IMR-90 (cell line): ENCODE results near the gene DHCR24. TPM values are rescaled to one million over a fixed set of nuclear protein-coding genes. Genes with fewer than 3 reads are reported as not detected.

Experiments
- ATAC-seq: fragments of 200-7000 bp; cut with Tn5 transposase; 2 replicates; pipeline ENCODE4 v1.9.1; 2020; ENCODE audit warnings: low read depth, mild to moderate bottlenecking, moderate library complexity
- BruUV-seq: library from RNA; stranded (reverse); fragments of 400-500 nt; replicated peaks from 2 replicates; lab custom pipeline; 2021; lab: Mats Ljungman, UMichigan
- CTCF ChIA-PET: fragments of 300-600 bp; formaldehyde crosslinking; extraction: SDS; loops from one replicate; lab custom pipeline; 2021; ENCODE audit warnings: antibody characterized with exemption; lab: Yijun Ruan, JAX
- POLR2A ChIA-PET: fragments of 300-600 bp; sonication (Branson Sonifier 250); formaldehyde crosslinking; loops from one replicate; lab custom pipeline; 2022; ENCODE audit warnings: antibody characterized with exemption; ENCODE audit not compliant: unreplicated experiment; lab: Charles Lee
- DNase-seq: peaks from one replicate; pipeline ENCODE4 v3.0.0; 2013
- H2AFZ ChIP-seq: replicated peaks from 2 replicates; pipeline ENCODE3; 2013; ENCODE audit warnings: low read length, mild to moderate bottlenecking; ENCODE audit not compliant: poor library complexity
- H2AK5ac ChIP-seq: 2 replicates; pipeline ENCODE4 v1.6.1; 2013; ENCODE audit warnings: low read depth, low read length, inconsistent platforms
- H2AK9ac ChIP-seq: replicated peaks from 2 replicates; pipeline ENCODE3; 2013; ENCODE audit warnings: mild to moderate bottlenecking, low read depth, low read length, moderate library complexity; ENCODE audit not compliant: poor library complexity
- H2BK120ac ChIP-seq: 2 replicates; pipeline ENCODE4 v1.6.1; 2013; ENCODE audit warnings: low read depth, low read length, inconsistent platforms
- H2BK15ac ChIP-seq: 3 replicates; pipeline ENCODE4 v1.6.1; 2013; ENCODE audit warnings: low read depth, low read length, inconsistent platforms
- H2BK20ac ChIP-seq: 2 replicates; pipeline ENCODE4 v1.6.1; 2013; ENCODE audit warnings: low read depth, mild to moderate bottlenecking, inconsistent platforms, low read length, moderate library complexity
- H2BK5ac ChIP-seq: 2 replicates; pipeline ENCODE4 v1.6.1; 2013; ENCODE audit warnings: mild to moderate bottlenecking, low read depth, low read length, inconsistent platforms; ENCODE audit not compliant: poor library complexity, severe bottlenecking
- H3K14ac ChIP-seq: replicated peaks from 2 replicates; pipeline ENCODE4 v1.6.1; 2013; ENCODE audit warnings: low read depth, low read length, inconsistent platforms
- H3K18ac ChIP-seq: 2 replicates; pipeline ENCODE4 v1.6.1; 2013; ENCODE audit warnings: low read depth, low read length, control low read depth
- H3K23ac ChIP-seq: 2 replicates; pipeline ENCODE4 v1.6.1; 2013; ENCODE audit warnings: low read depth, low read length, inconsistent platforms
- H3K27ac ChIP-seq: 2 replicates; pipeline ENCODE4 v1.5.1; 2013; ENCODE audit warnings: mild to moderate bottlenecking, control low read depth, low read length; ENCODE audit not compliant: insufficient read depth
- H3K27me3 ChIP-seq: 2 replicates; pipeline ENCODE4 v1.6.1; 2013; ENCODE audit warnings: low read length; ENCODE audit not compliant: control insufficient read depth, insufficient read depth
- H3K36me3 ChIP-seq: 2 replicates; pipeline ENCODE4 v1.6.1; 2013; ENCODE audit warnings: low read length, mixed read lengths; ENCODE audit not compliant: control insufficient read depth, insufficient read depth
- H3K4ac ChIP-seq: 2 replicates; pipeline ENCODE4 v1.6.1; 2013; ENCODE audit warnings: low read depth, low read length, inconsistent platforms
- H3K4me1 ChIP-seq: 2 replicates; pipeline ENCODE4 v1.6.1; 2013; ENCODE audit warnings: low read length, mixed read lengths; ENCODE audit not compliant: control insufficient read depth, insufficient read depth
- H3K4me2 ChIP-seq: 2 replicates; pipeline ENCODE4 v1.6.1; 2013; ENCODE audit warnings: low read depth, mild to moderate bottlenecking, control low read depth, low read length, moderate library complexity
- H3K4me3 ChIP-seq: 2 replicates; pipeline ENCODE4 v1.5.1; 2013; ENCODE audit warnings: low read depth, mild to moderate bottlenecking, control low read depth, low read length, moderate library complexity; ENCODE audit not compliant: insufficient read depth
- H3K56ac ChIP-seq: 2 replicates; pipeline ENCODE4 v1.6.1; 2013; ENCODE audit warnings: low read length, inconsistent platforms; ENCODE audit not compliant: insufficient read depth; ENCODE audit errors: extremely low read depth
- H3K79me1 ChIP-seq, 2 experiments: 2 replicates each; pipeline ENCODE4 v1.6.1; 2013; ENCODE audit warnings: low read length in 2 of 2, inconsistent platforms in 1 of 2, low read depth in 1 of 2
- H3K9ac ChIP-seq: 2 replicates; pipeline ENCODE4 v1.6.1; 2013; ENCODE audit warnings: low read depth, low read length, control low read depth
- H3K9me1 ChIP-seq: 2 replicates; pipeline ENCODE4 v1.6.1; 2013; ENCODE audit warnings: low read length, inconsistent platforms; ENCODE audit not compliant: insufficient read depth
- H3K9me3 ChIP-seq: 2 replicates; pipeline ENCODE4 v1.6.1; 2013; ENCODE audit warnings: low read length; ENCODE audit not compliant: control insufficient read depth, insufficient read depth
- H4K20me1 ChIP-seq: 2 replicates; pipeline ENCODE4 v1.6.1; 2013; ENCODE audit warnings: low read length, inconsistent platforms; ENCODE audit not compliant: insufficient read depth
- H4K5ac ChIP-seq: 2 replicates; pipeline ENCODE4 v1.6.1; 2013; ENCODE audit warnings: mild to moderate bottlenecking, low read depth, low read length, control low read depth
- H4K8ac ChIP-seq, 2 experiments: 2 replicates each; pipeline ENCODE4 v1.6.1; 2013; ENCODE audit warnings: low read depth in 2 of 2, low read length in 2 of 2, control low read depth in 1 of 2, inconsistent platforms in 1 of 2
- H4K91ac ChIP-seq: 2 replicates; pipeline ENCODE4 v1.6.1; 2013; ENCODE audit warnings: low read depth, low read length, inconsistent platforms; ENCODE audit not compliant: insufficient read depth
- CEBPB ChIP-seq: IDR thresholded peaks from 2 replicates; pipeline ENCODE4 v1.6.1; 2012; ENCODE audit warnings: low read depth, low read length, improper control_type of control experiment
- MAFK ChIP-seq: IDR thresholded peaks from 2 replicates; pipeline ENCODE4 v1.6.1; 2012; ENCODE audit warnings: low read depth, low read length, improper control_type of control experiment
- WGBS, 2 experiments: methylation state at CpG; one replicate each; pipeline versions ENCODE4 v1.1.5 to v1.1.7; 2013; ENCODE audit warnings: missing lambda C conversion rate in 2 of 2; ENCODE audit not compliant: insufficient read length in 1 of 2; ENCODE audit errors: extremely low coverage in 2 of 2; 5-methylcytosine and 5-hydroxymethylcytosine counted together
- dilution Hi-C: fragments of 300-500 bp; cut with HindIII; formaldehyde crosslinking; loops from one replicate; pipeline ENCODE4 v1.14.3; 2018; ENCODE audit warnings: low sequenced_read_pairs; ENCODE audit not compliant: unreplicated experiment
- in situ Hi-C: fragments of 300-500 bp; cut with MboI; formaldehyde crosslinking; loops from 3 replicates; pipeline ENCODE4 v1.14.3; 2019; ENCODE audit warnings: low sequenced_read_pairs, inconsistent platforms, mixed read lengths
- intact Hi-C: fragments of 100-400 bp; cut with micrococcal nuclease; formaldehyde crosslinking; loops from 2 replicates; pipeline ENCODE4 v1.10.0; 2022
- polyA plus RNA-seq, 3 experiments: library from polyadenylated mRNA; depleted of rRNA; stranded (reverse); fragments of >200 nt; gene quantifications; 2 replicates each; pipeline ENCODE4 v1.2.3, GENCODE V29; 2012; ENCODE audit warnings: low replicate concordance in 1 of 3
- total RNA-seq: library from RNA; depleted of rRNA; stranded (reverse); fragments of >200 nt; gene quantifications from 2 replicates; pipeline ENCODE4 v1.2.3, GENCODE V29; 2012

Gene DHCR24
- total and polyA plus RNA-seq, 2 of the 4 experiments (the other 2 are of a cell fraction): 130 to 194 TPM

DNA sequence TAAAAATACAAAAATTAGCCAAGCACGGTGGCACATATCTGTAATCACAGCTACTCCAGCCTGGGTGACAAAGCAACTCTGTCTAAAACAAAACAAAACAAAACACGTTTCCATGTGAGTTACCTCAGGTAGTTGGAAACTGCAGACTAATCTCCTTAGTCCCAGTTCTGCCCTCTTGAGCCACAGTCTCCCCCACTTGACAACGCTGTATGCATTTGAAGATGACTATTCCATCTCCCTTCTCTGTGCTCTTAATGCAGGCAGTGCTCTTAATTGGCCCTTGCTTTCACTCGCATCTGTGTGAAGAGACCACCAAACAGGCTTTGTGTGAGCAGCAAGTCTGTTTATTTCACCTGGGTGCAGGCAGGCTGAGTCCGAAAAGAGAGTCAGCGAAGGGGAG is 19.6 kb upstream of the DHCR24 start:
- H3K4me1 ChIP-seq: peaks cover 3% of the 10 kb centered on the region; the same call in 1 of the 2 replicates
- WGBS, 2 experiments: 89% methylated on average over 3 of the region's 6 CpGs; no CpG with 5 or more reads in 1 of the 2 experiments
- peak overlapping the region; percentile 71; the same call in 1 of the 2 replicates for H2BK20ac ChIP-seq
- H2BK15ac ChIP-seq: no peak overlapping the region
- no peak for DNase-seq
- intact Hi-C loops (no loop called here), in situ Hi-C loops (no loop called here), dilution Hi-C loops (no loop called here)
- H3K4me2 ChIP-seq: no peak overlapping the region
- H3K56ac ChIP-seq: no peak overlapping the region
- no peak overlapping the region for H2AK9ac ChIP-seq
- H3K79me1 ChIP-seq: no peaks in the 10 kb centered on the region
- H2AFZ ChIP-seq: no peak overlapping the region
- H3K14ac ChIP-seq: no peak overlapping the region
- no peak overlapping the region for H3K4me3 ChIP-seq
- ChIA-PET CTCF (no interaction called here), POLR2A (no interaction called here)
- no TSS peak for BruUV-seq
- H4K8ac ChIP-seq: no peak overlapping the region; a peak in 1 of 4 replicates
- no peak overlapping the region for H3K27ac ChIP-seq
- H2AK5ac ChIP-seq: no peak overlapping the region; the same call in 1 of the 2 replicates
- H3K36me3 ChIP-seq: no peaks in the 10 kb centered on the region
- H3K9me1 ChIP-seq: peaks cover 8% of the 10 kb centered on the region
- H3K18ac ChIP-seq: no peak overlapping the region
- no peak overlapping the region for H3K23ac ChIP-seq
- no peaks in the 10 kb centered on the region for H3K9me3 ChIP-seq
- H4K20me1 ChIP-seq: no peaks in the 10 kb centered on the region
- TF ChIP-seq CEBPB: no peak
- no peak for TF ChIP-seq MAFK
- no peak overlapping the region for H4K5ac ChIP-seq
- H3K27me3 ChIP-seq: peaks cover 4% of the 10 kb centered on the region
- H3K4ac ChIP-seq: no peak overlapping the region; the same call in 1 of the 2 replicates
- H2BK120ac ChIP-seq: peak overlapping the region; percentile 57
- no peak overlapping the region for H3K9ac ChIP-seq
- no peak overlapping the region for H2BK5ac ChIP-seq
- ATAC-seq: no peak
- H4K91ac ChIP-seq: no peak overlapping the region; the same call in 1 of the 2 replicates
